Endothelial cell of umbilical vein (primary cell): ENCODE data around the gene PPFIBP2. TPM values are rescaled to one million over a fixed set of nuclear protein-coding genes. Genes with fewer than 3 reads are reported as not detected.

ENCODE experiments used
- BruUV-seq: library from RNA; stranded (reverse); fragments of 400-500 nt; replicated peaks from 2 replicates; lab custom pipeline; 2021; lab: Mats Ljungman, UMichigan
- CTCF ChIA-PET: fragments of 300-600, 350-600 bp; sonication (Branson Sonifier 250); formaldehyde crosslinking; loops from one replicate; lab custom pipeline; 2021; ENCODE audit warnings: antibody characterized with exemption, inconsistent platforms; lab: Charles Lee
- POLR2A ChIA-PET: fragments of 300-600, 350-600 bp; sonication (Branson Sonifier 250); formaldehyde crosslinking; loops from one replicate; lab custom pipeline; 2021; ENCODE audit warnings: antibody characterized with exemption, inconsistent platforms; lab: Charles Lee
- DNase-seq: peaks from one replicate; pipeline ENCODE4 v3.0.0-alpha.2; 2011; ENCODE audit warnings: low read depth, low spot score
- FAIRE-seq: peaks from 2 replicates; lab custom pipeline; 2011; peaks lifted over from hg19 to GRCh38; lab: Jason Lieb, UNC
- H2AFZ ChIP-seq: 2 replicates; pipeline ENCODE4 v1.6.0; 2012; ENCODE audit warnings: low read depth, low read length, control low read depth, inconsistent platforms
- H3K27ac ChIP-seq: 2 replicates; pipeline ENCODE4 v1.5.1; 2011; ENCODE audit warnings: low read depth, mild to moderate bottlenecking, control low read depth, low read length, moderate library complexity; ENCODE audit not compliant: insufficient read depth
- H3K27me3 ChIP-seq, 2 experiments: 2 replicates each; pipeline versions ENCODE4 v1.6.0 to v1.6.1; 2011; ENCODE audit warnings: low read length in 2 of 2, mixed read lengths in 1 of 2; ENCODE audit not compliant: control insufficient read depth in 2 of 2, insufficient read depth in 2 of 2
- H3K36me3 ChIP-seq, 2 experiments: 2 replicates in 1 of 2; 3 replicates in 1 of 2; pipeline ENCODE4 v1.5.1; 2011; ENCODE audit warnings: low read length in 2 of 2, mild to moderate bottlenecking in 1 of 2, moderate library complexity in 1 of 2; ENCODE audit not compliant: control insufficient read depth in 2 of 2, insufficient read depth in 2 of 2; ENCODE audit errors: extremely low read depth in 1 of 2
- H3K4me1 ChIP-seq: 3 replicates; pipeline ENCODE4 v1.5.1; 2011; ENCODE audit warnings: mild to moderate bottlenecking, low read length; ENCODE audit not compliant: control insufficient read depth, insufficient read depth; ENCODE audit errors: extremely low read depth
- H3K4me2 ChIP-seq: 2 replicates; pipeline ENCODE4 v1.6.1; 2011; ENCODE audit warnings: low read length, control low read depth, mixed read lengths; ENCODE audit not compliant: insufficient read depth
- H3K4me3 ChIP-seq, 3 experiments: fragments of 200-600 bp in 1 of 3; sonication (generic), shearing (Covaris generic) in 1 of 3; replicated peaks in 1 of 3; 2 replicates each; pipeline ENCODE4 v1.5.1; 2011 to 2016; ENCODE audit warnings: control low read depth in 3 of 3, low read length in 3 of 3, mild to moderate bottlenecking in 2 of 3, inconsistent platforms in 1 of 3, low read depth in 1 of 3, moderate library complexity in 1 of 3; ENCODE audit not compliant: insufficient read depth in 1 of 3
- H3K79me2 ChIP-seq: 2 replicates; pipeline ENCODE4 v1.6.0; 2012; ENCODE audit warnings: low read length, inconsistent platforms; ENCODE audit not compliant: control insufficient read depth, insufficient read depth
- H3K9ac ChIP-seq: replicated peaks from 2 replicates; pipeline ENCODE3; 2011; ENCODE audit warnings: low read length, control low read depth; ENCODE audit not compliant: insufficient read depth; ENCODE audit errors: extremely low read depth
- H3K9me1 ChIP-seq: replicated peaks from 3 replicates; pipeline ENCODE4 v1.6.0; 2011; ENCODE audit warnings: mild to moderate bottlenecking, low read length; ENCODE audit not compliant: control insufficient read depth, insufficient read depth; ENCODE audit errors: extremely low read depth
- H3K9me3 ChIP-seq: replicated peaks from 2 replicates; pipeline ENCODE4 v1.5.1; 2012; ENCODE audit warnings: low read length, inconsistent platforms; ENCODE audit not compliant: control insufficient read depth, insufficient read depth
- H4K20me1 ChIP-seq: replicated peaks from 2 replicates; pipeline ENCODE3; 2011; ENCODE audit warnings: mild to moderate bottlenecking, low read length; ENCODE audit not compliant: control insufficient read depth, insufficient read depth; ENCODE audit errors: extremely low read depth
- CTCF ChIP-seq, 2 donors: IDR thresholded peaks; 1 replicate in 1 of 2; 2 replicates in 1 of 2; pipeline ENCODE4 v1.5.1; 2011; ENCODE audit warnings: low read length in 2 of 2, mild to moderate bottlenecking in 2 of 2, moderate library complexity in 2 of 2, control low read depth in 1 of 2, inconsistent platforms in 1 of 2, low read depth in 1 of 2; ENCODE audit not compliant: insufficient read depth in 1 of 2; ENCODE audit errors: extremely low read depth in 1 of 2
- EZH2 ChIP-seq: IDR thresholded peaks from 2 replicates; pipeline ENCODE4 v1.6.1; 2012; ENCODE audit warnings: borderline replicate concordance, low read depth, mild to moderate bottlenecking, moderate library complexity, low read length, inconsistent platforms; ENCODE audit not compliant: severe bottlenecking
- FOS ChIP-seq: IDR thresholded peaks from 2 replicates; pipeline ENCODE4 v1.6.1; 2011; ENCODE audit warnings: mild to moderate bottlenecking, low read length, moderate library complexity, borderline replicate concordance; ENCODE audit not compliant: insufficient read depth
- GATA2 ChIP-seq: IDR thresholded peaks from 2 replicates; pipeline ENCODE4 v1.7.0; 2011; ENCODE audit warnings: low read depth, mild to moderate bottlenecking, moderate library complexity, mixed read lengths, low read length; ENCODE audit not compliant: insufficient read length, insufficient read depth
- JUN ChIP-seq: IDR thresholded peaks from 2 replicates; pipeline ENCODE4 v1.6.1; 2011; ENCODE audit warnings: borderline replicate concordance, low read depth; ENCODE audit not compliant: insufficient read length, insufficient read depth
- MAX ChIP-seq: IDR thresholded peaks from 2 replicates; pipeline ENCODE4 v1.6.1; 2011; ENCODE audit not compliant: insufficient read depth, insufficient read length
- MYC ChIP-seq: IDR thresholded peaks from one replicate; pipeline ENCODE4 v1.6.1; 2011; ENCODE audit warnings: mild to moderate bottlenecking, low read depth, low read length
- POLR2A ChIP-seq: IDR thresholded peaks from 2 replicates; pipeline ENCODE4 v1.6.1; 2012; ENCODE audit warnings: low read depth, mild to moderate bottlenecking, control low read depth, low read length
- POLR2AphosphoS5 ChIP-seq: IDR thresholded peaks from 2 replicates; pipeline ENCODE4 v1.6.1; 2012; ENCODE audit warnings: low read depth, mild to moderate bottlenecking, control low read depth, low read length, moderate library complexity; ENCODE audit not compliant: insufficient read depth
- dilution Hi-C: fragments of 300-500 bp; cut with MboI; formaldehyde crosslinking; loops from one replicate; pipeline ENCODE4 v1.15.0; 2019; ENCODE audit warnings: low sequenced_read_pairs; ENCODE audit not compliant: extremely low pct_ligation_motif_present
- intact Hi-C: fragments of 100-400 bp; cut with micrococcal nuclease; formaldehyde crosslinking; loops from one replicate; pipeline ENCODE4 v1.10.0; 2022
- polyA plus RNA-seq, 4 experiments: library from polyadenylated mRNA; depleted of rRNA in 3 of 4; stranded (reverse) in 3 of 4; unstranded in 1 of 4; fragments of >200 nt; gene quantifications; 2 replicates each; pipeline versions ENCODE4 v1.2.1 to v1.2.3, GENCODE V29; 2011 to 2012; ENCODE audit warnings: missing spikeins in 1 of 4
- total RNA-seq: library from RNA; stranded (reverse); gene quantifications from 2 replicates; pipeline ENCODE4 v1.2.3, GENCODE V29; 2021

PPFIBP2 gene
- total and polyA plus RNA-seq, 2 donors (not counting 3 experiments of a cell fraction or from before 2014, with no cell fraction given) = 1.3 to 4.0 TPM

DNA sequence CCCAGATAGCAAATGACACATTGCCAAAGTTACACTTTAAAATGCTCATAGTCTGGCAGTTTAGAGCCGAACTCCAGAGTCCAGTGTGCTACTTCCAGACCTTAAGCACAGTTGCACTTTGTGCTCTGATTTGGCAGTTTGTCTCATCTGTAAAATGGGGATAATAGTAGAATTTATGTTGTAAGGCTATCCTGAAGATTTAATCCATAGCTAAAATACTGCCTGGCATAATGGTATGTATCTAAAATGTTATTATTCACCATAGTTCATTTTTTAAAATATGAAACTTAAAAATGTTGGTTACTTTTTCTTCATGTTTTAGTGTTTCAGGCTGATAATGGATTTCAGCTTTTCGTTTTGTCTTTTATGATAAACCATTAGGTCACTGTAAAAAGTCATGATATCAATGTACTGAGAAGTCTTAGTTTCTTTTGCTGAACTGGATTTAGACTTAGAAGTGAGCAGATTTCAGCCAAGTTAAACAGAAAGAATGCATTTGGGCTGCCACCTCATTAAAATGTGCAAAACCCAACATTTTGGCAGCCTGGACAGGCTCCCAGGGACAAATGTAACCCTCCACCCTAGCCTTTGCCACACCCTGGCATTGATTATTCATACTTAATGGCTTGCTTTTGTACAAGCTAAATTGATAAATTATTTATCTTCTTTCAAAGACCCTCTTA, 27.6 kb upstream of the PPFIBP2 start:
- Histone ChIP-seq H3K4me3 (no peak overlapping the region), H2AFZ (no peak overlapping the region), H3K4me2 (no peak overlapping the region), H3K9me3 (no peaks in the 10 kb centered on the region), H3K4me1 (no peaks in the 10 kb centered on the region), H3K9ac (no peak overlapping the region), H3K9me1 (no peaks in the 10 kb centered on the region), H3K36me3 (no peaks in the 10 kb centered on the region), H3K27ac (no peak overlapping the region), H3K79me2 (no peaks in the 10 kb centered on the region), H3K27me3 (peaks cover 0 to 2% of the 10 kb centered on the region in 2 experiments), H4K20me1 (no peaks in the 10 kb centered on the region)
- DNase-seq (no peak), FAIRE-seq (no peak)
- BruUV-seq = no TSS peak
- TF ChIP-seq POLR2AphosphoS5 (no peak), FOS (no peak), GATA2 (no peak), POLR2A (no peak), JUN (no peak), EZH2 (no peak), MYC (no peak), MAX (no peak), CTCF (IDR thresholded peaks at IDR 0.05; ENCODE audit: extremely low read depth in 1 of 2, insufficient read depth in 1 of 2, low read depth in 1 of 2, low read length in 2 of 2) (no peak)
- ChIA-PET CTCF (interaction anchor here (0.9 kb wide), 1 partner anchor 179 kb away, joined by 3 read pairs; no protein-coding TSS in a partner anchor), POLR2A (no interaction called here)
- dilution Hi-C loops (no loop called here), intact Hi-C loops (no loop called here)
